IMR-90 (cell line): ENCODE measurements around the gene LAMA5. TPM values are rescaled to one million over a fixed set of nuclear protein-coding genes. Genes with fewer than 3 reads are reported as not detected.

Experiments used
- ATAC-seq: fragments of 200-7000 bp; cut with Tn5 transposase; 2 replicates; pipeline ENCODE4 v1.9.1; 2020; ENCODE audit warnings: low read depth, mild to moderate bottlenecking, moderate library complexity
- BruUV-seq: library from RNA; stranded (reverse); fragments of 400-500 nt; replicated peaks from 2 replicates; lab custom pipeline; 2021; lab: Mats Ljungman, UMichigan
- CTCF ChIA-PET: fragments of 300-600 bp; formaldehyde crosslinking; extraction: SDS; loops from one replicate; lab custom pipeline; 2021; ENCODE audit warnings: antibody characterized with exemption; lab: Yijun Ruan, JAX
- POLR2A ChIA-PET: fragments of 300-600 bp; sonication (Branson Sonifier 250); formaldehyde crosslinking; loops from one replicate; lab custom pipeline; 2022; ENCODE audit warnings: antibody characterized with exemption; ENCODE audit not compliant: unreplicated experiment; lab: Charles Lee
- DNase-seq: peaks from one replicate; pipeline ENCODE4 v3.0.0; 2013
- H2AFZ ChIP-seq: replicated peaks from 2 replicates; pipeline ENCODE3; 2013; ENCODE audit warnings: low read length, mild to moderate bottlenecking; ENCODE audit not compliant: poor library complexity
- H2AK5ac ChIP-seq: 2 replicates; pipeline ENCODE4 v1.6.1; 2013; ENCODE audit warnings: low read depth, low read length, inconsistent platforms
- H2AK9ac ChIP-seq: replicated peaks from 2 replicates; pipeline ENCODE3; 2013; ENCODE audit warnings: mild to moderate bottlenecking, low read depth, low read length, moderate library complexity; ENCODE audit not compliant: poor library complexity
- H2BK120ac ChIP-seq: 2 replicates; pipeline ENCODE4 v1.6.1; 2013; ENCODE audit warnings: low read depth, low read length, inconsistent platforms
- H2BK15ac ChIP-seq: 3 replicates; pipeline ENCODE4 v1.6.1; 2013; ENCODE audit warnings: low read depth, low read length, inconsistent platforms
- H2BK20ac ChIP-seq: 2 replicates; pipeline ENCODE4 v1.6.1; 2013; ENCODE audit warnings: low read depth, mild to moderate bottlenecking, inconsistent platforms, low read length, moderate library complexity
- H2BK5ac ChIP-seq: 2 replicates; pipeline ENCODE4 v1.6.1; 2013; ENCODE audit warnings: mild to moderate bottlenecking, low read depth, low read length, inconsistent platforms; ENCODE audit not compliant: poor library complexity, severe bottlenecking
- H3K14ac ChIP-seq: replicated peaks from 2 replicates; pipeline ENCODE4 v1.6.1; 2013; ENCODE audit warnings: low read depth, low read length, inconsistent platforms
- H3K18ac ChIP-seq: 2 replicates; pipeline ENCODE4 v1.6.1; 2013; ENCODE audit warnings: low read depth, low read length, control low read depth
- H3K23ac ChIP-seq: 2 replicates; pipeline ENCODE4 v1.6.1; 2013; ENCODE audit warnings: low read depth, low read length, inconsistent platforms
- H3K27ac ChIP-seq: 2 replicates; pipeline ENCODE4 v1.5.1; 2013; ENCODE audit warnings: mild to moderate bottlenecking, control low read depth, low read length; ENCODE audit not compliant: insufficient read depth
- H3K27me3 ChIP-seq: 2 replicates; pipeline ENCODE4 v1.6.1; 2013; ENCODE audit warnings: low read length; ENCODE audit not compliant: control insufficient read depth, insufficient read depth
- H3K36me3 ChIP-seq: 2 replicates; pipeline ENCODE4 v1.6.1; 2013; ENCODE audit warnings: low read length, mixed read lengths; ENCODE audit not compliant: control insufficient read depth, insufficient read depth
- H3K4ac ChIP-seq: 2 replicates; pipeline ENCODE4 v1.6.1; 2013; ENCODE audit warnings: low read depth, low read length, inconsistent platforms
- H3K4me1 ChIP-seq: 2 replicates; pipeline ENCODE4 v1.6.1; 2013; ENCODE audit warnings: low read length, mixed read lengths; ENCODE audit not compliant: control insufficient read depth, insufficient read depth
- H3K4me2 ChIP-seq: 2 replicates; pipeline ENCODE4 v1.6.1; 2013; ENCODE audit warnings: low read depth, mild to moderate bottlenecking, control low read depth, low read length, moderate library complexity
- H3K4me3 ChIP-seq: 2 replicates; pipeline ENCODE4 v1.5.1; 2013; ENCODE audit warnings: low read depth, mild to moderate bottlenecking, control low read depth, low read length, moderate library complexity; ENCODE audit not compliant: insufficient read depth
- H3K56ac ChIP-seq: 2 replicates; pipeline ENCODE4 v1.6.1; 2013; ENCODE audit warnings: low read length, inconsistent platforms; ENCODE audit not compliant: insufficient read depth; ENCODE audit errors: extremely low read depth
- H3K79me1 ChIP-seq, 2 experiments: 2 replicates each; pipeline ENCODE4 v1.6.1; 2013; ENCODE audit warnings: low read length in 2 of 2, inconsistent platforms in 1 of 2, low read depth in 1 of 2
- H3K9ac ChIP-seq: 2 replicates; pipeline ENCODE4 v1.6.1; 2013; ENCODE audit warnings: low read depth, low read length, control low read depth
- H3K9me1 ChIP-seq: 2 replicates; pipeline ENCODE4 v1.6.1; 2013; ENCODE audit warnings: low read length, inconsistent platforms; ENCODE audit not compliant: insufficient read depth
- H3K9me3 ChIP-seq: 2 replicates; pipeline ENCODE4 v1.6.1; 2013; ENCODE audit warnings: low read length; ENCODE audit not compliant: control insufficient read depth, insufficient read depth
- H4K20me1 ChIP-seq: 2 replicates; pipeline ENCODE4 v1.6.1; 2013; ENCODE audit warnings: low read length, inconsistent platforms; ENCODE audit not compliant: insufficient read depth
- H4K5ac ChIP-seq: 2 replicates; pipeline ENCODE4 v1.6.1; 2013; ENCODE audit warnings: mild to moderate bottlenecking, low read depth, low read length, control low read depth
- H4K8ac ChIP-seq, 2 experiments: 2 replicates each; pipeline ENCODE4 v1.6.1; 2013; ENCODE audit warnings: low read depth in 2 of 2, low read length in 2 of 2, control low read depth in 1 of 2, inconsistent platforms in 1 of 2
- H4K91ac ChIP-seq: 2 replicates; pipeline ENCODE4 v1.6.1; 2013; ENCODE audit warnings: low read depth, low read length, inconsistent platforms; ENCODE audit not compliant: insufficient read depth
- CEBPB ChIP-seq: IDR thresholded peaks from 2 replicates; pipeline ENCODE4 v1.6.1; 2012; ENCODE audit warnings: low read depth, low read length, improper control_type of control experiment
- FOS ChIP-seq: fragments of 150-350 bp; IDR thresholded peaks from 2 replicates; pipeline ENCODE4 v1.6.1; 2016; ENCODE audit warnings: low read depth, low read length
- MAFK ChIP-seq: IDR thresholded peaks from 2 replicates; pipeline ENCODE4 v1.6.1; 2012; ENCODE audit warnings: low read depth, low read length, improper control_type of control experiment
- MXI1 ChIP-seq: IDR thresholded peaks from 2 replicates; pipeline ENCODE4 v1.6.1; 2012; ENCODE audit warnings: low read depth, mild to moderate bottlenecking, low read length, moderate library complexity, borderline replicate concordance
- RAD21 ChIP-seq: IDR thresholded peaks from 2 replicates; pipeline ENCODE4 v1.6.1; 2012; ENCODE audit warnings: low read length, improper control_type of control experiment
- WGBS, 2 experiments: methylation state at CpG; one replicate each; pipeline versions ENCODE4 v1.1.5 to v1.1.7; 2013; ENCODE audit warnings: missing lambda C conversion rate in 2 of 2; ENCODE audit not compliant: insufficient read length in 1 of 2; ENCODE audit errors: extremely low coverage in 2 of 2; 5-methylcytosine and 5-hydroxymethylcytosine counted together
- dilution Hi-C: fragments of 300-500 bp; cut with HindIII; formaldehyde crosslinking; loops from one replicate; pipeline ENCODE4 v1.14.3; 2018; ENCODE audit warnings: low sequenced_read_pairs; ENCODE audit not compliant: unreplicated experiment
- in situ Hi-C: fragments of 300-500 bp; cut with MboI; formaldehyde crosslinking; loops from 3 replicates; pipeline ENCODE4 v1.14.3; 2019; ENCODE audit warnings: low sequenced_read_pairs, inconsistent platforms, mixed read lengths
- intact Hi-C: fragments of 100-400 bp; cut with micrococcal nuclease; formaldehyde crosslinking; loops from 2 replicates; pipeline ENCODE4 v1.10.0; 2022
- polyA plus RNA-seq, 3 experiments: library from polyadenylated mRNA; depleted of rRNA; stranded (reverse); fragments of >200 nt; gene quantifications; 2 replicates each; pipeline ENCODE4 v1.2.3, GENCODE V29; 2012; ENCODE audit warnings: low replicate concordance in 1 of 3
- total RNA-seq: library from RNA; depleted of rRNA; stranded (reverse); fragments of >200 nt; gene quantifications from 2 replicates; pipeline ENCODE4 v1.2.3, GENCODE V29; 2012
- TF ChIP-seq, protein P1 (sequence below): conservative IDR thresholded peaks from 2 replicates; pipeline ENCODE4 v1.5.1; 2012; ENCODE audit warnings: mild to moderate bottlenecking, low read depth, low read length, improper control_type of control experiment

Gene LAMA5
- total and polyA plus RNA-seq, 2 of the 4 experiments (the other 2 are of a cell fraction), result 0.90 to 7.3 TPM

DNA sequence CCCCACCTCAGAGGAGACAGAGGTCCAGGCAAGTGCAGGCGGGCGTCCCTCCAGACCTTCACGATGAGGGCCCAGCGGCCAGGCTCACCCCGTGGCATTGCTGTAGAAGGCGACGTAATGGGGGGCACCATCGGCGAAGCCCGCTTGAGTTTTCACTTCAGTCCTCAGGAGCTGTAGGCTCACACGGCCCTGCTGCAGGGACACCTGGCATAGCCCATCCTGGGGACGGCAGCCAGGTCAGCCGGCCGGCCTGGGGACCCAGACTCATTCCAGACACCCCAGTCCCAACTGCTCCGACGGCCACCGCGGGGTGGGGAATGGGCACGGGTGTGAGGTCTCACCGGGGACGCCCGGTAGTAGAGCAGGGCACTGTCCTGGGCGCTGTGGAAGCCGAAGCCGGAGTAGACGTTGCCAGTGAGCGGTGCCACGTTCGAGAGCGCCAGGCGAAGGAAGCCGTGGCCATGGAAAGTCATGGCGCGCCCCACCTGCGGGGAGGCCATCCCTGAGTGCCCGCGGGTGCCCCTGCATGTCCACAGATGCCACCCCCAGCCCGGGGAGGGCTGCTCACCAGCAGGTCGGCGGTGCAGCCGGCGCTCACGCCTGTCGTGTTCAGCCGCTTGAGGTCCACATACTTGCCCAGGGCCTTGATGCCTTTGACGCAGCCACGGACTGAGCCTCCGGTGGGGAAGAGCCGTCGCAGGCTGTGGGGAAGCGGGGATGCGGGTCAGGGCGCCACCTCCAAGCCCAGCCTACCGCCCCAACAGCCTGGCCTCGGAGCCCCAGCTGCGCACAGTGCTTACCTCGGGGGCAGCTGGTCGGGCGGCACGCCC, 55.1 kb downstream of the LAMA5 start (continued):
- TF ChIP-seq, protein P1, sequence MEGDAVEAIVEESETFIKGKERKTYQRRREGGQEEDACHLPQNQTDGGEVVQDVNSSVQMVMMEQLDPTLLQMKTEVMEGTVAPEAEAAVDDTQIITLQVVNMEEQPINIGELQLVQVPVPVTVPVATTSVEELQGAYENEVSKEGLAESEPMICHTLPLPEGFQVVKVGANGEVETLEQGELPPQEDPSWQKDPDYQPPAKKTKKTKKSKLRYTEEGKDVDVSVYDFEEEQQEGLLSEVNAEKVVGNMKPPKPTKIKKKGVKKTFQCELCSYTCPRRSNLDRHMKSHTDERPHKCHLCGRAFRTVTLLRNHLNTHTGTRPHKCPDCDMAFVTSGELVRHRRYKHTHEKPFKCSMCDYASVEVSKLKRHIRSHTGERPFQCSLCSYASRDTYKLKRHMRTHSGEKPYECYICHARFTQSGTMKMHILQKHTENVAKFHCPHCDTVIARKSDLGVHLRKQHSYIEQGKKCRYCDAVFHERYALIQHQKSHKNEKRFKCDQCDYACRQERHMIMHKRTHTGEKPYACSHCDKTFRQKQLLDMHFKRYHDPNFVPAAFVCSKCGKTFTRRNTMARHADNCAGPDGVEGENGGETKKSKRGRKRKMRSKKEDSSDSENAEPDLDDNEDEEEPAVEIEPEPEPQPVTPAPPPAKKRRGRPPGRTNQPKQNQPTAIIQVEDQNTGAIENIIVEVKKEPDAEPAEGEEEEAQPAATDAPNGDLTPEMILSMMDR, result no peak

DNA sequence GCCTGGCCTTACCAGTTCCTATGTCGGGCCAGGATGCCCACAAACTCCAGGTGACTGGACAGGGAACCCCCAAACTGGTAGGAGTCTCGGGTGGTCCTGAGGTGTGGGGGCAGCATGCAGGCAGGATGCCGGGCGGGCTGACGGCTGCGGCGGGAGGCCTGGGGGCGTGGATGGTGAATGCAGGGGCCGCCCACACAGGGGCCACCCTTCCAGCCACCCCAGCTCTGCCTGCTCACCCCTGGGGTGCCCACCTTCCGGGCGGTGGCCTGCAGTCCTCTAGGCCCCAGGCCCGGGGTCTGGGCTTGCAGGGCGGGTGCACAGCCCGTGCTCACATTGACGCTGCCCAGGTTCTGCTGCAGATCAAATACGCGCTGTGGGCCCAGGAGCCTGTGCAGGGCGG, 56.0 kb downstream of the LAMA5 start:
- H3K27me3 ChIP-seq, result no peaks in the 10 kb centered on the region
- no peak overlapping the region for H2AK9ac ChIP-seq
- intact Hi-C loops (no loop called here), dilution Hi-C loops (no loop called here), in situ Hi-C loops (no loop called here)
- no peak overlapping the region for H3K14ac ChIP-seq
- no peak overlapping the region for H2BK20ac ChIP-seq
- H2BK15ac ChIP-seq, result no peak overlapping the region
- peaks cover 11% of the 10 kb centered on the region for H4K20me1 ChIP-seq
- no peaks in the 10 kb centered on the region for H3K9me3 ChIP-seq
- no peak overlapping the region for H3K27ac ChIP-seq
- WGBS, 2 experiments, result 100% methylated on average over 7 of the region's 18 CpGs; no CpG with 5 or more reads in 1 of the 2 experiments
- H3K23ac ChIP-seq, result no peak overlapping the region
- ATAC-seq (no peak), DNase-seq (no peak)
- no peak overlapping the region for H3K4me2 ChIP-seq
- CTCF ChIA-PET, result no interaction called here
- no peak overlapping the region for H3K4ac ChIP-seq
- H4K8ac ChIP-seq, result no peak overlapping the region
- no peak overlapping the region for H3K56ac ChIP-seq
- no peak overlapping the region for H4K91ac ChIP-seq
- no peaks in the 10 kb centered on the region for H3K9me1 ChIP-seq
- no peak overlapping the region for H4K5ac ChIP-seq
- H2BK120ac ChIP-seq, result no peak overlapping the region
- POLR2A ChIA-PET, result no interaction called here
- TF ChIP-seq MXI1, result no peak
- no peak for TF ChIP-seq CEBPB
- no peak for TF ChIP-seq FOS
- no peak for TF ChIP-seq RAD21
- TF ChIP-seq MAFK, result no peak
- H3K4me1 ChIP-seq, result no peaks in the 10 kb centered on the region
- H3K9ac ChIP-seq, result no peak overlapping the region
- no peak overlapping the region for H3K4me3 ChIP-seq
- no TSS peak for BruUV-seq
- no peak overlapping the region for H3K18ac ChIP-seq
- no peak overlapping the region for H2AK5ac ChIP-seq
- no peak overlapping the region for H2BK5ac ChIP-seq
- H3K79me1 ChIP-seq, result peaks cover 0 to 3% of the 10 kb centered on the region in 2 experiments; a peak in 1 of 4 replicates
- H2AFZ ChIP-seq, result no peak overlapping the region
- peaks cover 63% of the 10 kb centered on the region for H3K36me3 ChIP-seq
